ENCODE measurements around the gene KRTAP5-3.
"Not testable (repeated sequence)": the region's sequence is repeated elsewhere in the genome, so short reads cannot be mapped to it uniquely, and the experiment has no call there.

KRTAP5-3 gene

GRCh38 chr11:1575756-1576155, 32.5 kb downstream of the KRTAP5-3 start:
- not testable (repeated sequence) for DNase-seq

DNA sequence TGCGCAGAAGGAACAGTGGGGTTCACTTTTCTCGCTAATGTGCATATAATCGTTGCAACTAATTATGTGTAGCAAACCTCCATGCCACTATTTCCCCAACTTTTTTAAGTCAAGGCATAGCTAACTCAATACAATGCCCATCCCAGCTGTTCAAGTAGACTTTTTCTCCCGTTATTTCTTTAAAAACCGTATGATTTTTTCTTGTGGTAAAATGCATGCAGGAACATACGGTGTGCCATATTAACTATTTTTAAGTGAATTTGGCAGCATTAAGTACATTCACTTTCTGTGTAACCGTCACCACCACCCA, 33.4 kb downstream of the KRTAP5-3 start:
- DNase-seq: no peak

GRCh38 chr11:1574238-1574932, 33.9 kb downstream of the KRTAP5-3 start:
- DNase-seq: no peak

DNA sequence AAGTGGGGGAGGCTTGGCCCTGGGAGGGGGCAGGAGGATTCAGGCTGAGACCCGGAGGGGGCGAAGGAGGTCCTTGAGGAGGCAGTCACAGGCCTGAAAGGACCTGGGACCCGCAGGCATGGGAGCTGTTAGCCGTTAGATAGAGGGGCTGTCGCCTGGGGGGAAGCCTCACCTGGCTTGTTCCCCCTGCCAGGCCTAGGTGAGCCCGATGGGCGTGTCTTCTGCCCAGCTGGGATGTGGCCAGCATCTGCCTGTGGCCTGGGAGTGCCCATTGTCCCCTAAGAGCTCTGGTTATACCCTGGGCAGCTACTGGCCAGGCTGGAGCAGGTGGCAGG, 34.4 kb downstream of the KRTAP5-3 start:
- DNase-seq: no peak

DNA sequence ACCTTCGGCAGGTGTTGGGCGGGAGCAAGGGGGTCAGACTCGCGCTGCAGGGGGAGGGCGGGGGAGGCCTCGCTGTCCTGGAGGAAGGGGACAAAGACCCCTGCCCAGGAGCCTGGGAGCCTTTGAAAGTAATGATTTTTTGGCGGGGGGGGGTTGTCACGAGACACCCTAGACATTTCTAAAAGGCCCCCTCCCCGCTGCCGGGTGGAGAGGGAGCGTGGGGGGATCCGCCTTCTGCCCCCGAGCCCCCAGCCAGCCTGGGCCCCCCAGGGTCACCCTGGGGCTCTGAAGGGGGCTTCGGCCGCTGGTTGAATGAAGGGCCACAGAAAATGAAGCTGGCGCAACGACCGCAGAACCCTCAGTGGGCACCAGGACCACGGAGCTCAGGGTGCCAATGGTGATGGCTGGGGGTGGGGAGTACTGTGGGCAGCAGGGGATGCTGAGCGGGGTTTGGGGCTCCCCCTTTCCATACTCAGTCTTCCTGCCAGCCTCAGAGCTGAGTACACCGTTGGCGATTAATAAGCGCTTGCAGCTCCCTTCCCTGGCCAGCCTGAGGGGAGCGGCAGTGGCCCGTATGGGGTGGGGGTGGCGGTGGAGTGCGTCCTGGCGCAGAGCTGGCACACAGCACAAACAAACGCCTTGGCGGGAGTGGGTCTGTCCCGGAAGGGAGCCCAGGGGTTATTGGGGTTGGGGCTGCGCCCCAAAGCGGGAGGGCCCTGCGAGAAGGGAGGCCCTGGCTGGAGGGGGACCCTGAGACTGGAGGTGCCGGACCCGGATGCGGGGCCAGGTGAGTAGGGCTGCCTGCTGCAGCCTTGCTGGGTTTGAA, 35.0 kb downstream of the KRTAP5-3 start:
- DNase-seq: no peak

DNA sequence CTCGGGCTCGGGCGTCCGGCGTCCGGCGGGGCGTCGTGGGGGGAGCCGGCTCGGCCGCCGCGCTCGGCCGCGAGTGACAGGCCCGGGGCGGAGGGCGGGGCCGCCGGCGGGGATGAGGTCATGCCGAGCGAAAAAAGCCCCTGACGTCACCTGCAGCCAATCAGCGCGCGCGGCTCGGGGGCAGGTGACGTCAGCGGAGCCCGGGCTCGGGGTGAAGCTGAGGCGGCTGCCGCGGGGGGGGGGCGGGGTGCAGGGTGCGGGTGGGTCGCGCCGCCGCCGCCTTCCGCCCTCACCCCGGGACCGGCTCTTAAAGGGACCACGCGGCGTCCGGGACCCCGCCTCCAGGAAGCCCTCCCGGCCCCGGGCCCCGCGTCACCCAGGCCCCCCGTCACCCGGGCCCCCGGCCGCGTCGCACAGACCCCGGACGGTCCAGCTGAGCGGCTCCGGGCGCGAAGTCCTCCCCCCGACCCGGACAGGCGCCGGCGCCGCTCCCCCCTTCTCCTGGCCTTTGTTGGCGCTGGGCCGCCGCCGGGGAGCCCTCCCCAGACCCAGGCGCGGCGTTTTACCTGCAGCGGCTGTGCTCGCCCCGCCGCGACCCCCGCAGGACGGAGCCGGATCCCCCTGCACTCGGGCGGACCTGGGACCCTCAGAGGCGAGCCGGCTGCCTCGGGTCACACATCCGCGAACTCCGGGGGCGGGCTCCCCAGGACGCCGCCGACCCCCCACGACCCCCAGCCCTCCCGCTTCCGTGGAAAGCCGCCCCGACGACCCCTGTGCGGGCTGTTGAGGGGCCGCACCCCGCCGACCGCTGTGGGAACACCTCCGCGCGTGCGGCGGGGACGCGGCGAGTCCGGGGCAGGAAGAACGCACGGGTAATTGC, 35.8 kb downstream of the KRTAP5-3 start, which contains the start of gene DUSP8:
DUSP8 (minus strand) TSS at position 75 of the 880 bp plus-strand sequence. CDS start 6,445 bp downstream, outside the sequence.
- peak; percentile 55 for DNase-seq

DNA sequence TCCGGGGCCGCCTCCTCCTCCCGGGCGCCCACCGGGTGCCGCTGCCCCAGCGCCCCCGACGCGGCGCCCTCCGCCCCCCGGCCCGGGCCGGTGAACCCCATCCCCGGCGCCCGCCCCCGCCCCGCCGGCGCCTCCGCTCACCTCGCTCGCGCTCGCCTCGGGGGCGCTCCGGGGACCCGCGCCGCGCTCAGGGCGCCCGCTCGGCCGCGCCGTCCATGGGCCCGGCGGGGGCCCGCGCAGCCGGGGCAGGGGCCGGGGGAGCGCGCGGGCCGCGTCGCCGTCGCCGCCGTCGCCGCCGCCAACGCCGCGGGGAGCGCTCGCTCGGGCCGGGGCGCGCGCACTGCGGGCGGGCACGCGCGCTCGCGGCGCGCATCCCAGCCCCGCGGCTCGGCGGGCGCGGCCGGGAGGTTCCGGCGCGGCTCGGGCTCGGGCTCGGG, 36.5 kb downstream of the KRTAP5-3 start:
- no peak for DNase-seq

DNA sequence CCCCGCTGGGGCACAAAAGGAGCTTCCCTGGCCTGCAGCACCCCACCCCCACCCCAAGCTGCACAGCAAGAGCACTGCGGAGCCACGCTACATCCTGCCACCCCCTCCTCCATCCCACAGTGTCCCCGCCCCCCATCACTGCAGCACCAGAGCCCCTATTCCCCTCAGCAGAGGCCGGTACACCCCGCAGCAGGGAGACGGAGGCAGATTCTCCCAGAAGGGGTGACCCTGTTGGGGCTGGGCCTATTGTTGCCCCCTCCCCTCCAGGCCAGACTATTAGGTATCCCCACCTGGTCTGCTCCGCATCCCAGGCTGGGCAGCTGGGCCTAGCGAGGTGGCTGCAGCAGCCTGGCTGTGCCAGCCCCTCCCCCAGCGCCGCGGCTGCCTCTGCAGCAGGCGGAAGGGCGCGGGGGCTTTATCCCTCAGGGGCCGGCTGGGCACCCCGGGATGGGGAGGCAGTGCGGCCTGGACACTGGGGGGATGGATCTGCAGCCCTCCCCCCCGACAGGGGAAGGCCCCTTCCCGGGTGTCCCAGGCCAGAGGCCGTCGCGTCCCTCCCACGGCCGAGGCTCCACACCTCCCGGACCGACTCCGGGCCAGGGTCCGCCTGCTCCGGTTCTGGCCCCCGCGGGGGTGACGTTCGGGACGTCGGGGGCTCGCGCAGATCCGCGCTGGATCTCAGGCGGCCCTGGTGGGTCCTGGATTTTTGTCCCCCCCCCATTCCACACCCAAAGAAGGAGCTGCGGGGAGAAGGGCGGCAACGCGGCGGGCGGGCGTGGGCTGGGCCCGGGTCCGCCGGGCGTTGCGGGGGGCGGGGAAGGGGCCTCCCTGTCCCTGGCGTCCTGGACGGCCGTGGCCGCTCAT, 37.1 kb downstream of the KRTAP5-3 start:
- no peak for DNase-seq

- no peak for DNase-seq
These were observed 37.8 kb downstream of the KRTAP5-3 start for GRCh38 chr11:1570531-1570895.

DNA sequence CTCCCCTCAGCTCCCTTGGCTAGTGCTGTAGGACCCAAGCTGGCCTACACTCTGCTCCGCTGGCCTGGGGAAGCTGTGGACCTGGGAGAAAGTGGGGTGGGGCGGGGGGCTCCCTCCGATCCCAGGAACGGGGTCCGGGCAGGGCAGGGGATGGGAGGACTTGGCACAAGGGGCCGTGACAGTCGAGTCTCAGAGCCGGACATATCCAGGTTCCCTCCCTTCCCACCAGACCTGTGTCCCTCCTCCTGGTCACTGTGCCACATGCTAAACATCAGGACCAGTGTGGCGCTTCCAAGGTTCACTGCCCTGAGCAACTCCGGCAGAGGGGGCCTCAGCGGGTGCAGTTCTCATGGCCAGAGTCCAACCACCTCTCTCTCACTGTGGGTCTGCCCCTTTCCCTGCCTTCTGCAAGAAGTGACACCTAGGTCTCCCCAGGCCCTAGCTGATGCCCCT, 38.2 kb downstream of the KRTAP5-3 start:
- DNase-seq: no peak

DNA sequence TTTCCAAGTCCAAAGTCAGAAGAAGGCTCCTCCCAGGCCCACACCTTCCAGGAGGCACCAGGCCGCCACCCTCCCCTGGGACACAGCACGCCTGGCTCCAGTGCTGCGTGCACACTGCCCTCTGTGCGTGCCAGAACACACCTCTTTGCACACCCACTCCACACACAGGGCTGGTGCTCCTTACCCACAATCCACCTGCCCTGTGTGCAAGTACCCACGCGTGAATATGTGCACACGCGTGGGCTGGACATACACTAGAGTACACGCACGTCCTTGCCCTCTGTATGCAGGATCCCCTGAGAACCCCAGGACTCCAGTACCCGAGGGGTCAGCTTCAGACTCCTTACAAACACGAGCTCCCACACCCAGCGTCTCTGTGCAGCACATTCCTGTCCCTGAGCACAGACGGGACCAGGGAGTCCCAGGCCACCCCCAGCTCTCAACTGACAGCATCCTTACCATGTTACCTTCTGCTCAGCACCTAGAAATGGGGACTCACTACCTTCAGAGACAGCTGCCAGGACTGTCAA, 38.9 kb downstream of the KRTAP5-3 start:
- DNase-seq: no peak

- no peak for DNase-seq
These were observed 39.8 kb downstream of the KRTAP5-3 start for GRCh38 chr11:1568441-1568911.

GRCh38 chr11:1567721-1568100, 40.6 kb downstream of the KRTAP5-3 start:
- DNase-seq: no peak

- DNase-seq: no peak
These were observed 41.1 kb downstream of the KRTAP5-3 start for GRCh38 chr11:1567052-1567720.

GRCh38 chr11:1566381-1567051, 41.7 kb downstream of the KRTAP5-3 start:
- no peak for DNase-seq

- no peak for DNase-seq
These were observed 42.4 kb downstream of the KRTAP5-3 start for GRCh38 chr11:1565904-1566247.

- DNase-seq: no peak
These were observed 42.9 kb downstream of the KRTAP5-3 start for GRCh38 chr11:1565173-1565903.

- no peak for DNase-seq
These were observed 43.6 kb downstream of the KRTAP5-3 start for GRCh38 chr11:1564535-1565172.

DNA sequence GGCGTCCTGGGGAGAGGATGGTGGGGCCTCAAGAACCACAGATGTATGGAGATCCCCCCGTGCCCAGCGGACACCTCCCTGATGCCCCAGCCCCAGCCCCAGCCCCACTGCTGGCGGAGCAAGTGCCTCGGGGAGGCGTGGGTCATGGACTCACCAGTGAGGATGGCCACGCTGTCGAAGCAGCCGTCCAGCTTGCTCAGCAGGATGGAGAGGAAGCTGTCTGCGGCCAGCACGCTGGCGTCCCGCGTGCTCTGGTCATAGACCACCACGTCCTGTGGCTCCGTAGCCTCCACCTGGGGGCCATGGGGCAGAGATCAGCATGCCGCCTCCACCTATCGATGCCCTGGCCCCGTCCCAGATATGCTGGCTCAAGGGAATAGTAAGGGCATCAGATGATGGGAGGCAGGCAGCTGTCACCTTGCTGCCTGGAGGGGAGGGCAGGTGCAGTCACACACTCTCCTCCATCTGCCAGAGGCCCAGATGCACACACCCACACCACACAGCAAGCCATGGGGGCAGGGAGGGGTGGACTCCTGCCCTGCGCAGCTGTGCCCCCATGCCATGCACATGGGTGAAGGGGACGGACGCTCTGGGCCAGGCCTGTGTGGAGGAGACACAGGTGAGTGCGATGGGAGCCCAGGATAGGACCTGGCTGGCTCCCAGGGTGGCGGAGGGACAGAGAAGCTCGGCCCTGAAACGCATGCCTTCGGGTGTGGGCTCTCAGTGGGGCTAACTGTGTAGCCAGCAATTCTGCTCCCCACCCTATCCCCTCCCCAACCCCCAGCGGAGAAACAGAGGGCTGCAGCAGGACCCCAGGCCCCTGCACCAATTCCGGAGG, 44.3 kb downstream of the KRTAP5-3 start:
- DNase-seq: peak; percentile 65
